ENCODE measurements around the gene RFX7.

- TF ChIP-seq CTCF (IDR thresholded peaks at IDR 0.05) = no peak
- TF ChIP-seq POLR2A (IDR thresholded peaks at IDR 0.05) = no peak
Observed at GRCh38 chr15:56082263-56082761, 161.4 kb downstream of the RFX7 start.

All from Peyer's patch (tissue), 4 donors.